ENCODE measurements around the gene KAT6B.

KAT6B gene

DNA sequence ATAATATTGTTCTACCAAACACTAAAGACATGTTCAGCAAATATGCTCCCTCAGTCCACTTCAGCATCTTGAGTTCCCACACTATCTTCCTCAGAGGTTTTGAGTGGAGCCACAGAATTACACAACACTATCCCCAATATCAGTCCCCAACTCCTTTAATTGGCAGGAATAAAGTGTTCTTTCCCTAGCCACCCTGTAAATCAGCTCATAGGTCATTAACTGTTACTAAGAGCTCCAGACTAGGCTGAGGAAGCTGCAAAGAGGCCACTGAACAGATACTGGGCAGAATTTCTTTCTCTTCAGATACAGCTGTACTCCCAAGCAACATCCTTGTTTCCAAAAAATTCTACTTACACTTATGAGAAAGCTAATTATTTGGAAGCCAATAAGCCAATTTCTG is 11.6 kb upstream of the KAT6B start:
- no peak for TF ChIP-seq FOXP2 (optimal IDR thresholded peaks at IDR 0.05; ENCODE audit: borderline replicate concordance, extremely low read depth, extremely low read length, insufficient read depth)
- TF ChIP-seq POLR2AphosphoS5 (IDR thresholded peaks at IDR 0.05; ENCODE audit: low read depth, low read length) = no peak
- no peak for TF ChIP-seq SIN3A (IDR thresholded peaks at IDR 0.05; ENCODE audit: borderline replicate concordance, insufficient read depth, low read length)
- no peak for TF ChIP-seq REST (IDR thresholded peaks at IDR 0.05; ENCODE audit: insufficient read depth in 1 of 2, low read depth in 2 of 2, low read length in 2 of 2)
- TF ChIP-seq TAF1 (IDR thresholded peaks at IDR 0.05; ENCODE audit: borderline replicate concordance, insufficient read depth, low read length) = no peak

GRCh38 chr10:74816824-74817498 is 9.4 kb upstream of the KAT6B start:
- TF ChIP-seq SIN3A (IDR thresholded peaks at IDR 0.05; ENCODE audit: borderline replicate concordance, insufficient read depth, low read length) = no peak
- TF ChIP-seq FOXP2 (optimal IDR thresholded peaks at IDR 0.05; ENCODE audit: borderline replicate concordance, extremely low read depth, extremely low read length, insufficient read depth) = no peak
- no peak for TF ChIP-seq POLR2AphosphoS5 (IDR thresholded peaks at IDR 0.05; ENCODE audit: low read depth, low read length)
- no peak for TF ChIP-seq TAF1 (IDR thresholded peaks at IDR 0.05; ENCODE audit: borderline replicate concordance, insufficient read depth, low read length)
- TF ChIP-seq REST (IDR thresholded peaks at IDR 0.05; ENCODE audit: insufficient read depth in 1 of 2, low read depth in 2 of 2, low read length in 2 of 2) = no peak

- TF ChIP-seq SIN3A (IDR thresholded peaks at IDR 0.05; ENCODE audit: borderline replicate concordance, insufficient read depth, low read length) = no peak
- no peak for TF ChIP-seq FOXP2 (optimal IDR thresholded peaks at IDR 0.05; ENCODE audit: borderline replicate concordance, extremely low read depth, extremely low read length, insufficient read depth)
- no peak for TF ChIP-seq REST (IDR thresholded peaks at IDR 0.05; ENCODE audit: insufficient read depth in 1 of 2, low read depth in 2 of 2, low read length in 2 of 2)
- no peak for TF ChIP-seq POLR2AphosphoS5 (IDR thresholded peaks at IDR 0.05; ENCODE audit: low read depth, low read length)
These were observed 4.9 kb upstream of the KAT6B start for GRCh38 chr10:74821501-74821900.

GRCh38 chr10:74822101-74822500 is 4.3 kb upstream of the KAT6B start:
- TF ChIP-seq SIN3A (IDR thresholded peaks at IDR 0.05; ENCODE audit: borderline replicate concordance, insufficient read depth, low read length) (no peak), FOXP2 (optimal IDR thresholded peaks at IDR 0.05; ENCODE audit: borderline replicate concordance, extremely low read depth, extremely low read length, insufficient read depth) (no peak), POLR2AphosphoS5 (IDR thresholded peaks at IDR 0.05; ENCODE audit: low read depth, low read length) (no peak), TAF1 (IDR thresholded peaks at IDR 0.05; ENCODE audit: borderline replicate concordance, insufficient read depth, low read length) (no peak), REST (IDR thresholded peaks at IDR 0.05; ENCODE audit: insufficient read depth in 1 of 2, low read depth in 2 of 2, low read length in 2 of 2) (no peak)
